ENCODE results near the gene SETD1B.
A peak's percentile ranks its signal among the peaks of the same experiment; 100 is the strongest.
"Not testable (repeated sequence)": the region's sequence is repeated elsewhere in the genome, so short reads cannot be mapped to it uniquely, and the experiment has no call there.

Gene SETD1B

GRCh38 chr12:121779422-121779895 lies 24.4 kb upstream of the SETD1B start:
- no peak for DNase-seq

- no peak for DNase-seq
These were observed 23.4 kb upstream of the SETD1B start for GRCh38 chr12:121780429-121780828.

GRCh38 chr12:121781484-121781997 lies 22.3 kb upstream of the SETD1B start:
- peak in 25 of 56 donors; percentile 13 to 72 (median 34) for DNase-seq

- no peak for DNase-seq
These were observed 21.5 kb upstream of the SETD1B start for GRCh38 chr12:121781998-121782979.

GRCh38 chr12:121783766-121784165 lies 20.0 kb upstream of the SETD1B start:
- no peak for DNase-seq

- no peak for DNase-seq
These were observed 19.3 kb upstream of the SETD1B start for GRCh38 chr12:121784460-121784859.

- DNase-seq = no peak
These were observed 17.4 kb upstream of the SETD1B start for GRCh38 chr12:121786440-121786825.

GRCh38 chr12:121787063-121788025 lies 16.5 kb upstream of the SETD1B start:
- DNase-seq = no peak

GRCh38 chr12:121788176-121788818 lies 15.5 kb upstream of the SETD1B start:
- no peak for DNase-seq

- no peak for DNase-seq
These were observed 14.5 kb upstream of the SETD1B start for GRCh38 chr12:121789233-121789781.

- DNase-seq = peak in 11 of 56 donors; percentile 12 to 39 (median 22)
These were observed 13.7 kb upstream of the SETD1B start for GRCh38 chr12:121789800-121790728.

GRCh38 chr12:121790785-121791184 lies 13.0 kb upstream of the SETD1B start:
- not testable (repeated sequence) for DNase-seq

GRCh38 chr12:121791671-121792551 lies 11.9 kb upstream of the SETD1B start:
- DNase-seq = no peak

- no peak for DNase-seq
These were observed 11.0 kb upstream of the SETD1B start for GRCh38 chr12:121792607-121793439.

- DNase-seq = no peak
These were observed 10.4 kb upstream of the SETD1B start, which contains the start of gene RHOF for GRCh38 chr12:121793440-121793837. RHOF (minus strand) TSS chr12:121793688; CDS start chr12:121793633, 55 bp downstream.

- peak in 54 of 56 donors; percentile 41 to 90 (median 74) for DNase-seq
These were observed 9.8 kb upstream of the SETD1B start for GRCh38 chr12:121793838-121794533.
